ENCODE data around the gene CCNT1. TPM values are rescaled to one million over a fixed set of nuclear protein-coding genes. Genes with fewer than 3 reads are reported as not detected.
"Not testable (repeated sequence)": the region's sequence is repeated elsewhere in the genome, so short reads cannot be mapped to it uniquely, and the experiment has no call there.

CCNT1 gene
- total and polyA plus RNA-seq, 12 donors: 2.7 to 27.2 (median 22.5) TPM

DNA sequence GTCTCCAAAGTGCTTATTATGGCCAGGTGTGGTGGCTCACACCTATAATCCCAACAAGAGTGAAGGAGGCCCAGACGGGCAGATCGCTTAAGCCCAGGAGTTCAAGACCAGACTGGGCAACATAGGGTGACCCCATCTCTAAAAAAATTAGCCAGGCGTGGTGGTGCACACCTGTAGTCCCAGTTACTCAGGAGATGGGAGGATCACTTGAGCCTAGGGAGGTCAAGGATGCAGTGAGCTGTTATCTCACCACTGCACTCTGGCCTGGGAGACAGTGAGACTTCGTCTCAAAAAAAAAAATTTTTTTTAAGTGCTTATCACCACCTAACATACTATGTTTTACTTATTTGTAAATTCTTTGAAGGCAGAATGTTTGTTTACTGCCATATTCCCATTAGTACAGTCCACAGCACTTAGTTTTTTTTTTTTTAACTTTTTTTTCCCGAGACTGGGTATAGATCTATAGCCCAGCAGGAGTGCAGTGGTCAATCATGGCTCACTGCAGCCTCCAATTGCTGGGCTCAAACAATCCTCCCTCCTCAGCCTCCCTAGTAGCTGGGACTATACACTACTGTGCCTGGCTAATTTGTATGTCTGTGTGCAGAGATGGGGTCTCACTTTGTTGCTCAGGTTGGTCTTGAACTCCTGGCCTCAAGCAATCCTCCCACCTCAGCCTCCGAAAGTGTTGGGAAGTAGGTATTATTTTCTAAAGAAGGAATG lies 29.7 kb downstream of the CCNT1 start:
- Histone ChIP-seq H3K9me3 (no peaks in the 10 kb centered on the region), H3K4me1 (peaks cover 0 to 23% (median 15%) of the 10 kb centered on the region in 9 donors), H3K36me3 (peaks cover 0 to 49% (median 0%) of the 10 kb centered on the region in 9 donors), H3K4me3 (no peak overlapping the region), H3K27ac (no peak overlapping the region), H3K27me3 (no peaks in the 10 kb centered on the region)
- DNase-seq: no peak
- no peak for ATAC-seq
- TF ChIP-seq CTCF (IDR thresholded peaks at IDR 0.05): no peak
- intact Hi-C loops (cut with DNase I): no loop called here
- WGBS, 2 donors: 92% methylated on average over 6 of the region's 6 CpGs

- TF ChIP-seq CTCF (IDR thresholded peaks at IDR 0.05): no peak
- intact Hi-C loops (cut with DNase I): no loop called here
- Histone ChIP-seq H3K36me3 (peaks cover 0 to 43% (median 0%) of the 10 kb centered on the region in 9 donors), H3K9me3 (no peaks in the 10 kb centered on the region), H3K27me3 (no peaks in the 10 kb centered on the region), H3K4me1 (peaks cover 0 to 19% (median 13%) of the 10 kb centered on the region in 9 donors), H3K27ac (no peak overlapping the region), H3K4me3 (no peak overlapping the region)
- no peak for DNase-seq
- ATAC-seq: no peak
- 49 to 50% methylated on average over 3 of the region's 3 CpGs for WGBS, 2 donors
Observed at GRCh38 chr12:48686037-48686595, 30.4 kb downstream of the CCNT1 start.

GRCh38 chr12:48683534-48683933 lies 33.0 kb downstream of the CCNT1 start:
- H3K4me3 ChIP-seq: no peak overlapping the region
- no peak for DNase-seq
- WGBS, 2 donors: 87 to 91% methylated on average over 4 of the region's 4 CpGs
- no peak for TF ChIP-seq CTCF (IDR thresholded peaks at IDR 0.05)
- no peak overlapping the region for H3K27ac ChIP-seq
- peaks cover 3 to 35% (median 32%) of the 10 kb centered on the region in 9 donors for H3K4me1 ChIP-seq
- H3K27me3 ChIP-seq: no peaks in the 10 kb centered on the region
- intact Hi-C loops (cut with DNase I): loop anchor here in 1 of 10 donors (5.0 kb wide), 1 partner anchor 104 kb away; the partner anchor contains the start of gene ADCY6
- no peaks in the 10 kb centered on the region for H3K9me3 ChIP-seq
- no peak for ATAC-seq
- H3K36me3 ChIP-seq: peaks cover 0 to 37% (median 11%) of the 10 kb centered on the region in 9 donors

DNA sequence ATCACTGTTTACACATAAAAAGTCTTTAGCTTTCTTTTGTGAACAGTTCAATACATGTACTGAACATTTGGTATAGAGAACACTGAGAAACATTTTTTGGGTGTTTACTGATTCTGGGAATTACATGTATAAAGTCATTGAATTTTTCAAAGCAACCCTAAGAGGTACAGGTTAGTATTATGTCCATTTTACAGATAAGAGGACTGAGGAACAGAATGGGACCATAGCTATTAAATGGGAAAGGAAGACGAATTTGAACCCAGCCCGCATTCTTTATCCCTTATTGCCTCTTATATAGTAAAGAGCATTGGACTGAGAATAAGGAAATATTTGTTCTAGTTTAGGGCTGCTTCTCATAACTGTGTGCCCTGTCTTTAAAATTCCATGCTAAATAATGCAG lies 33.6 kb downstream of the CCNT1 start:
- Histone ChIP-seq H3K4me3 (peak overlapping the region; percentile 30 to 98 (median 85)), H3K36me3 (peaks cover 0 to 37% (median 12%) of the 10 kb centered on the region in 9 donors), H3K9me3 (no peaks in the 10 kb centered on the region), H3K27me3 (no peaks in the 10 kb centered on the region), H3K4me1 (peaks cover 3 to 41% (median 38%) of the 10 kb centered on the region in 9 donors), H3K27ac (peak overlapping the region in 3 of 10 donors; percentile 94 to 95 (median 94))
- WGBS, 2 donors: 92 to 93% methylated on average over 2 of the region's 2 CpGs
- no peak for TF ChIP-seq CTCF (IDR thresholded peaks at IDR 0.05)
- no peak for ATAC-seq
- intact Hi-C loops (cut with DNase I): loop anchor here in 1 of 10 donors (1.0 to 5.0 kb wide), 2 partner anchors 33 to 104 kb away; partner anchors contain the start of genes ADCY6 and CCNT1
- DNase-seq: no peak

DNA sequence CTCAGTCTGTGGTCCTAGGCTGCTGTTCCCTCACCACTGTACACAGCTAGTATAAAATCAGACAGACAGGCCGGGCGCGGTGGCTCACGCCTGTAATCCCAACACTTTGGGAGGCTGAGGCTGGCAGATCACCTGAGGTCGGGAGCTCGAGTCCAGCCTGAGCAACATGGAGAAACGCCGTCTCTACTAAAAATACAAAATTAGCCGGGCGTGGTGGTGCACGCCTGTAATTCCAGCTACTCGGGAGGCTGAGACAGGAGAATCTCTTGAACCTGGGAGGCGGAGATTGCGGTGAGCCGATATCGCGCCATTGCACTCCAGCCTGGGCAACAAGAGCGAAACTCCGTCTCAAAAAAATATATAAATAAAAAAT lies 34.0 kb downstream of the CCNT1 start:
- not testable (repeated sequence) for ATAC-seq, H3K9me3 ChIP-seq, H3K27me3 ChIP-seq, DNase-seq
- H3K27ac ChIP-seq: peak overlapping the region in 8 of 10 donors; percentile 46 to 99 (median 96)
- intact Hi-C loops (cut with DNase I): loop anchor here in 1 of 10 donors (1.0 to 5.0 kb wide), 2 partner anchors 34 to 105 kb away; partner anchors contain the start of genes ADCY6 and CCNT1
- peaks cover 3 to 45% (median 42%) of the 10 kb centered on the region in 9 donors for H3K4me1 ChIP-seq
- 19 to 20% methylated on average over 19 of the region's 19 CpGs for WGBS, 2 donors
- H3K4me3 ChIP-seq: peak overlapping the region; percentile 30 to 98 (median 85)
- H3K36me3 ChIP-seq: peaks cover 0 to 37% (median 12%) of the 10 kb centered on the region in 9 donors
